Measurements from ENCODE around the gene GLCCI1. TPM values are rescaled to one million over a fixed set of nuclear protein-coding genes. Genes with fewer than 3 reads are reported as not detected.
"Not testable (repeated sequence)": the region's sequence is repeated elsewhere in the genome, so short reads cannot be mapped to it uniquely, and the experiment has no call there.

GLCCI1 gene
- total RNA-seq, 2 donors from 2014 or later, result 3.9 to 4.2 TPM

DNA sequence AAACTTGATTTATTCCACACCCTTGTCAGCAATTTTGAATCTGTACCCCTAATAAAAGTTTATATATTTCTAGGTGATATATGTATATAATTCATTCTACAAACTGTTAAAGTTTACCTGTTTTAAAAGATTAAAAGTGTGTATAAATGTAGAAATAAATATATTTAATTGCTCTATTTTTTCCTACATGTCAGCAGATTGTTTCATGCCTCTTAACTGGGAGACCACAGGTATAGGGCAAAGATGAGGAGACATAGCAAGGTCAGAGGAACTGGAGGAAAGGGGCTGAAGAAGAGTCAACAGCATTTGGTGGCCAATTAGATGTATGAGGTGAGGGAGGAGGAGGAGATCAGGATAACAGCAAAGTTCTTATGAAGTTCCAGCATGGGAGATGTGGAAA is 109.8 kb downstream of the GLCCI1 start:
- no peak for DNase-seq (ENCODE audit: low spot score)
- intact Hi-C loops (cut with DNase I), result no loop called here

DNA sequence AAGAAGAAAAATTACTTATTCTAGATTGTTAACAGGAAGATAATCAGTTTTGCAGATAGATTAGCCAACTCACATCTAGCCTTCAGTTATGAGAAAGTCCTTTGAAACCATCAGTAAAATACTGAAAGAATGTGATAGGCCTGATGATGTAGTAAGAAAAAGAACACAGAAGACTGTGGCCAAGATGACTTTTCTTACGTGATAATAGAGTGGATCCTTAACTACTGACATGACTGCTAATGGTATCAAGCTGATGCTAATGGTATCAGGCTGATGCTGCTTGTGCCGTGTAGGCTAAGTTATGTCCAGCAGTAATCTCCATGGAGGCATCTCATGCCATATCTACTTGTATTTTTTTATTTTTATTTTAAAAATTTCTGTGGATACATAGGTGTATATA is 114.2 kb downstream of the GLCCI1 start:
- intact Hi-C loops (cut with DNase I), result no loop called here
- no peak for DNase-seq (ENCODE audit: low spot score)

DNA sequence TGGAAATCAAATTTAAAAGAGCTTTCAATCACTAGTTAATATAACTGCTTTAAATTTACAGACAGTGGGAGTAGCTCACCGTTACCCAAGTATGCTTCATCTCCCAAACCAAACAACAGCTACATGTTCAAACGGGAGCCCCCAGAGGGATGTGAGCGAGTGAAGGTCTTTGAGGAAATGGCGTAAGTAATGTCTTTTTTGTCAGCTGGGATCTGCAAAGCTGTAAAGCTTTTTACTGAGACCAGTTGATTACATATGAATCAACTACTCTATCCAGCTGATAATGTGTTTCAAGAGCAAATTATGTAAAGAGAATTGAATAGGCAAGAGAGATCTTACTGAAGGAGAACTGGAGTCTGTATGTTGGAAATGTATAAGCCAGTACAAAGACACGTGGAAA is 116.2 kb downstream of the GLCCI1 start:
- DNase-seq (ENCODE audit: low spot score), result no peak
- intact Hi-C loops (cut with DNase I), result no loop called here

DNA sequence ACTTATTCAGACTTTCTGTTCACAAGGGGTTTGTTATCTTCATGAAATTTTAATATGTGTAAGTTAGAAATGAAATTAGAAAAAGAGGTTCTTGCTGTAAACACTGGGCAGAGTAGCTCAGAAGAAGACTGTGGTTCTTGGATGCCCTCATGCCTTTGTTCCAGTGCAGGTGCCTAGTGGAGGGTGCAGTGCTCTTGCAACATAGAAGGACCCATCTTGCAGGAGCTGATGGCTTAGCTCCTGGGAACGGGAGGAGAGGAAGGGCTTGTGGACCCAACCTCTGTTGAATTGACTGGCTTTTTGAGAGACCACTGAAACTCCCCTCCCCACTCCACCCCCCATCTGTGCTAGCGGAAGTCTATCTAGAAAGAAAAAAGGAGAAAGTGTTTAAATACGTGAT is 116.8 kb downstream of the GLCCI1 start:
- intact Hi-C loops (cut with DNase I), result no loop called here
- no peak for DNase-seq (ENCODE audit: low spot score)

DNA sequence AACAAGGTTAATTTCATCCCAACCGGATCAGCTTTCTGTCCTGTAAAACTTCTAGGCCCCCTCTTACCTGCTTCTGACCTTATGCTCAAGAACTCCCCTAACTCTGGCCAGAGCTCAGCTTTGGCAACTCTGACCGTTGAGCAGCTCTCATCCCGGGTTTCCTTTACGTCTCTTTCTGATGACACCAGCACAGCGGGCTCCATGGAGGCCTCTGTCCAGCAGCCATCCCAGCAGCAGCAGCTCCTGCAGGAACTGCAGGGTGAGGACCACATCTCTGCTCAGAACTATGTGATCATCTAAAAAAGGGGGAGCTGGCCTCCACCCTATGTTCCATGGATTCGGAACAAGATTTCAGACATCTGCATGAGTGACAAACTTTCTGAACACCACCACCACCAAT is 117.6 kb downstream of the GLCCI1 start:
- intact Hi-C loops (cut with DNase I), result no loop called here
- DNase-seq (ENCODE audit: low spot score), result no peak

DNA sequence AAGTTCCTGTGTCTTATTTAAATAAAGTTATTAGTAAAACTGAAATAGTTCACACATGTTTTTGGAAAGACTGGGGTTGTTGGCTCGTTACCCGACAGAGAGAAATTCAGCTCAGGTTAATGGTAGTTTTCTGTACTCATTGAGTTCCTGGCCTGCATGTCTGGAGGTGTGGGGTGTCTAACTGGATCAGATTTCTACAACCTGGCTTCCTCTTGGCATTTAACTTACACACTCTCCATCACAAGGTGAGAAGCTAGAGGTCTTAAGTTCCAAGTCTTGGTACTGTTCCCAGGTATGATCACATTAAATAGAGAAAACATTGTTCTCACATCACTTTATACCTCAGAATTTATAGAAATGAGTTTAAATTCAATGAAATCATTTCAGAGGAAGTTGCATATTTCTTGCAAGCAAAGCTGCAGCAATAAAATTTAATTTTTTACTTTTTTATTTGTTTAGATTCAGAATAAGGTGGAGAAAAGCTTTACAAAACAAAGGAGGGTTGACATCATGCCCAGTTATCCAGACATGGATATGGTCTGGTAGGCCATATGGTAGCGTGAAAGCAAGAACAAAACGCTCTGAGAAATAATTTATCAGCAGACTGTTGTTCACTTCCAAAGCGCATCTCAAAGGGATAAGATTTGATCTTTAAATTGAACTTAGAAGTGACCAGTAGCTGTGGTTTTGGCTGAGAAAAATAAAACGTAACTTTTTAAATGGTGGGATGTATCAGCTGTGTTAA is 120.6 kb downstream of the GLCCI1 start:
- DNase-seq (ENCODE audit: low spot score), result no peak
- intact Hi-C loops (cut with DNase I), result no loop called here

DNA sequence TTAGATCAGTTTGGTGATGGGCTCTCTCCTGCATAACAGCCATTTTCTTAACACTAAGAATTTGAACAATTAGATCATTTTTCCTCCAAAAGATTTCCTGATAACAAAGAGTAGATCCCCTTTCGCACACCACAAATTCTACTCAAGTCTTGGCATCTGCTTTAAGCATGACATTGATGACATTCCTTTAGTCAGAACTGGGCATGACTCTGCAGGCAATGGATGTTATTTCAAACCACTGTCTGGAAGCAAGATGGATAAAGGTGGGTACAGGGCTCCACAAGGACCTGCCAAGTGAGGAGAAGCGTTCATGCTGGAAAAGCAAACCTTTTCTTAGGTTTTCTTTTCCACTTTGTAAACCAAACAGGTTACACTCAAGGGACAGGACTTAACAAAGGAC is 123.5 kb downstream of the GLCCI1 start:
- DNase-seq (ENCODE audit: low spot score), result no peak
- intact Hi-C loops (cut with DNase I), result no loop called here

DNA sequence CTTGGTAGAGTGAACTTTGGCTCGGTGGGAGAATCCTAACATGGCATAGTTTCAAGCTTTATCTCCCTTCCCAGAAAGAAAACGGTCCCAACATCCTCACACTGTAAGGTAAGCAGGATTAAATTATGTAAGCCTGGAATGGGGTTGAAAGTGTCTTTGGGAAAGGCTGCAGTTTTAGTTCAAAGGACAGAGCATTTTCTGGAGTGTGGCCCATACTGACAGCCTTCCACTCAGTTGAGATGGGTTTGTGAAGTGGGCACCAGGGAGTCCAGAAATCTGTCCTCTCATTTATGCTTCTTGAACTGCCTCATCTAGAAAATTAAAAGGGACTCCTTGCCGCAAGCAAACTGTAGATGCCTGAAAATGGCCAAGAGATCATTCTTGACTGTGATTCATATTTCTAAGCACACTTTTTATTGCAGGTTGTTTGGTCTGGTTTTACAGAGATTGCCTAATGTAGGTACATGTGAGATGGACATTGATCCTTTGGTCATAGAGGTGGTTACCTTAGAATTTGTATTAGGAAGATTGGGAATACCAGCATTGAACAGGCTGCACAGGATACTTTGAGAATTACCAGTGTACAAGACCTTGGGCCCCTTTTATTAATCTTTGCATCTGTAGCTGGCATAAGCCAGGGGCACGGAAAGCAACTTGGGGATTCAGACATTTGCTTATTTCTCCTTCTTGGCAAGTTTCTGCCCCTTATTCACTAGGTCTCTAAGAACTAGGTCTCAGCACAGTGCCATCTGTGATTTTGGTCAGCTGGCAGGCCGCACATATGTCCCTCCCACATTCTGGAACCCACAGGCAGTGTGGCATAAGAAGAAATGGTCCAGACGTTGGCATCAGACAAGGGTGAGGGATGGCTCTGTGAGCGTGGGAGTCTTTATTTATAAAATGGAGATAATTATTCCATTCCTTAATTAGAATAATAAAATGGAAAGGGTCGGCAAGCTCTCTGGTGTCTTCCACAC is 125.9 kb downstream of the GLCCI1 start:
- DNase-seq (ENCODE audit: low spot score), result no peak
- intact Hi-C loops (cut with DNase I), result no loop called here

DNA sequence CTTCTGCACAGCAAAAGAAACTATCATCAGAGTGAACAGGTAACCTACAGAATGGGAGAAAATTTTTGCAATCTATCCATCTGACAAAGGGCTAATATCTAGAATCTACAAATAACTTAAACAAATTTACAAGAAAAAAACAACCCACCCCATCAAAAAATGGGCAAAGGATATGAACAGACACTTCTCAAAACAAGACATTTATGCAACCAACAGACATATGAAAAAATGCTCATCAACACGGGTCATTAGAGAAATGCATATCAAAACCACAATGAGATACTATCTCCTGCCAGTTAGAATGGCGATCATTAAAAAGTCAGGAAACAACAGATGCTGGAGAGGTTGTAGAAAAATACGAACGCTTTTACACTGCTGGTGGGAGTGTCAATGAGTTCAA is 132.7 kb downstream of the GLCCI1 start:
- DNase-seq (ENCODE audit: low spot score); intact Hi-C loops (cut with DNase I): not testable (repeated sequence)

DNA sequence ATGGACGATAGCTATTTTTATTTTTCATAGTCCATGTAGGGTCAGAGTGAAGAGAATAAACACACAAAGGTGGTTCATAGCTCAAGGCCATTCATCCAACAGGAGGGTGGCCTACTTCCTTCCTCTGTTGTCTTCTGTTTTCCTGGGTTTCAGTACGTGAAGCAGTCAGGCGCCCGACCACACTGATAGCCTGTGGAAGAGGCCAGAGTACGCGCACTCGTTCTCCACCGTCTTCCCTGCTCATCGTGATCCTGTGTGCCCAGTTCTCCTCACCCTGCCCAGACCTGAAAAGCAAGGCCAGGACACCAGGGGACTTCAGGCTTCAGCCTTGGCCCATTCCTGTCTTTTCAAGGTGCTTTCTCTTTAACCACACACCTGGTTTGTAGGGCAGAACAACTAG is 134.7 kb downstream of the GLCCI1 start:
- intact Hi-C loops (cut with DNase I), result no loop called here

DNA sequence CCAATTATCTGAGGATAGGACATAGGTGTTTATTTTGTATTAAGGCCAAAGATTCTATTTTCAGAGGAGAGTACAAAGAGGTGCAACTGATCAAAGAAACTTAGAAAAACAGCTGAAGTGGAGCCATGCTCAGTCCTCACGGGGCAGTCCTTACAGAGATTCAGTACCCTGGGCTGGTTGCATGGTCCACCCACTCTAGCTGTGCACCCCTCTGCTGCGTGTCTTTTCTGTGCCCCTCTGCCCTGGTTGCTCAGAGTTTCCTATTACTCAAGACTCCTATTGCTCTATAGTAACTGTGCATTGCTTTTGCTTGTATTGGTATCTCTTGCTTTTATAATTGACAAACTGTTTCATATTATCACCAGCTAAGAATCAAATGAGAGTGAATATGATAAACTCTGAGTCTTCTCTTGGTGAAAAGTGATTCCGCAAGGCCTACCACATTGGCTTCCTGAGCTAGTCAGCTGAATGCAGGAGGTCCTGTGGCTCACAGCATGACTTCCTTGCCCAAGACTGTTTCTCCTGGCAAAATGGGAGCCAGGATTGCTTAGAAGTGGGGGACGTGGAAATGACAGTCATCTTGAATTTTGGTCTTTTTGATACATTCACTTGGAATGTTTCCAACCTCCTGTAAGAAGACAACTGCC is 137.0 kb downstream of the GLCCI1 start:
- DNase-seq (ENCODE audit: low spot score), result no peak
- intact Hi-C loops (cut with DNase I), result no loop called here

More for the DNA sequence above, 134.7 kb downstream of the GLCCI1 start:
- DNase-seq (ENCODE audit: low spot score), result no peak

DNA sequence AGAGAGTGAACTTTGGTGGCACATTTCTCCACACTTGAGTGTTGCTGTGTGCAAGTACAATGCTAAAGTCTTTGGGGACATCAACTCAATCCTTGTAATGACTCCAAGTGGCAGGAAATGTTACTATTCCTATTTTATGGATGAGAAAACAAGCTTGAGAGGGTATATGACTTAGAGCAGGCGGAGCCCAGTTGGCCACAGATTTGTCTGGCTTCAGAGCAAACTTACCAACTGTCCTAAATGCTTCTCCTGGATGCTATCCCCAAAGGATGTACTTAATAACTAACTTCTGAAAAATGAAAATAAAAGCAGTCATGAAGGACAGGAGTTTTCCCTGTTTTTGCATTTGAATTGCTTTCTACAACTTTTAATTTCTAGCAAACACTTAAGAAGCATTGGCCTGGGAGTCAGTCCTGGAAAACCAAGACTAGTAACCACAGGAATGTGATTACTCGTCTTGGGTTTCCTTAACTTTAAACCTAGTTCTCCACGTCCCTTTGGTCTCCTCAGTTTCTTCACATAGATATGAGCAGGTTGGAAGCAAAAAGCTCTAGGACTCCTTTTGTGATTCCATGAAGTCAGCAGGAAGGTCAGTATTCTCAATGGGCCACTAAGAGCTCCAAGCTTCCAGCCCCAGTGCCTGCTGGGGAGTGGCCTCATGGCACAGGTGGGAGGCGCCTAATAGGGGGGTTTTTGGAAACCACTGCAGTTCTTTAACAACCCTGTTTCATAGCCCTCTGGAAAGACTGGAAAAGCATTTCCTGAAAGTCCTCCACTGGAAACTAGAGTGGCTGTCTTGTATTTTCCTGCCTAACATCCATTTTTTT is 140.8 kb downstream of the GLCCI1 start:
- no peak for DNase-seq (ENCODE audit: low spot score)
- intact Hi-C loops (cut with DNase I), result no loop called here

DNA sequence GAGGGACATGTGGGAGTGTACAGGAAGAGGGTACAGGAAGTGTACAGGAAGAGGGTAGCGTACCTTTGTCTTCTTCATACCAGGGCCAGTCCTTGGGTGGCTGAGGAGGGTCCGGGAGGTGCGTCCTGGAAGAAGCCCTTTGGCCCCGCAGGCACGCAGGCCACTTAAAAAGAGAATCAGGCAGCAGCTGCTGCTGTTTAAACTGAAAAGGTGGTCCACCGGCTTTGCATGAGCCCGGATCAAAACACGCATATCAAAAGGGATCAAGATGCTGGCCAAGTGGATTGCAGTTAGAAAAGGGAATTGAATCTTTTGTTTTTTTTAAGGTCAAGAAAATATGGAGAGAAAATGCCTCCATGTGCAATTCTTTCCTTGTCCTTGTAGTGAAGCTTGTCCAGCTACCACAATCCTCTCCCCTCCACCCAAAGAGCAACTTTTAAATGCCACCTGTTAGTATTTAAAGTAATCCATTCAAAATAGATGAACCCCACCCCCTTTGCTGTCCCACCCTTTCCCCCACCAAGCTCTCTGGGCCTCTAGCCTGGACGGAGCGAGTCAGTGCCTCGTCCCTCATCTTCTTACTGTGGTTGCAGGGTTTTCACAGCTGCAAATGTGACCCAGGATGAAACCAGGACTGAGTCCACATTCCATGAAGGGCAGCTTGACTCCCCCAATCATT is 142.8 kb downstream of the GLCCI1 start:
- no peak for DNase-seq (ENCODE audit: low spot score)
- intact Hi-C loops (cut with DNase I), result no loop called here

DNA sequence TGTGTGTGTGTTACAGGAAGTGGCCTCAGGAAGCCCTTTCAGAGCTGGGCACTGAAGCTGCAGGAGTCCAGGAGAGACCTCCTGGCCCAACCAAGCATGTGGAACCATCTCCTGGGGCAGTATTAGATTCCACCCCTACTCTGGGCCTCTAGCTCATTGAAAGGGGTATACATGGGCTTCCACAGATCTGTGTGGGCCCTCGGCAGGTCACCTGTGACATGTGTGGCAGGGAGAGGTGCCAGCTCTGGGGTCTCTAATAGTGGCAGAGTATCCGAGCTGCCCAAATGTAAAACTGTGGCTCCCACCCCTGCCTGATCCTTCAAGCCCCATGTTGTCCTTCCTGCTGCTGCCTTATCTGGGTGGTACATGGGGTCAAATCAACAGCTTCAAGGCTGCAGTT is 144.1 kb downstream of the GLCCI1 start:
- DNase-seq (ENCODE audit: low spot score), result no peak
- intact Hi-C loops (cut with DNase I), result no loop called here

DNA sequence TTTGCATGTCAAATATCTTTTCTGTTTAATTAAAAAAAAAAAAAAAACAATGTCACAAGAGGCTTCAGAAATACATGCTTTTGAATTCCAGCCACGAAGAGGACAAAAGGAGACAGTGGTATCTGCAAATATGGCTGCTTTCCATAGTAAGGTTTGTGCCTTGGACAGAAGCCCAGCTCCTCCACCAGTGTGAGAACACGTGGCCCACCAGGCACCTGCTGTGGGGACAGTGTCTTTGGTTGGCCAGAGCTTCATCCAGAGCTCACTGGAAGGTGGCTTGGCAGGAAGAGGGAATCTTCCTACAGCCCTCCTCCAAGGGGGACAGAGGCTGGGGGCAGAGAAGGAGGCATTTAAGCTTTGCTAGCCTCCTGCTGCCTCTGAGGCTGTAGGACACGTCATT is 144.6 kb downstream of the GLCCI1 start:
- DNase-seq (ENCODE audit: low spot score), result no peak
- intact Hi-C loops (cut with DNase I), result no loop called here

DNA sequence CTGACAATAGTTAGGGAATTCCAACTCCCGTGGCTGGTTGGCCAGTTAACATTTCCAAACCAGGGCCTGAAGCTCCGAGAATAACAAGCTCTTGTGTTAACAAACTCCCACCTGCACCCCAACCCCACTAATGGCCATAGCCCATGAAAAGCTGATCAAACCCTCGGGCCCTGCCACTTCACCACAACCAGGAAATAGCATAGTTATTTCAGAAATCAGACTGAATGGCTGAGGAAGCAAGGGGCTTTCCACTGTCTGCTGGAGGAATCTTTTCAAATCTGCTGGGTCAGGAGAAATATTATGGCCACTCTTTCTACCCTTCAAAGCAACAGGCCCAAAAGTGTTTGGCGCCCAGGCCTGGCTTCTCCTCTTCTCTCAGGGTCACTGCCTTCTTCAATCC is 145.6 kb downstream of the GLCCI1 start:
- intact Hi-C loops (cut with DNase I), result no loop called here

DNA sequence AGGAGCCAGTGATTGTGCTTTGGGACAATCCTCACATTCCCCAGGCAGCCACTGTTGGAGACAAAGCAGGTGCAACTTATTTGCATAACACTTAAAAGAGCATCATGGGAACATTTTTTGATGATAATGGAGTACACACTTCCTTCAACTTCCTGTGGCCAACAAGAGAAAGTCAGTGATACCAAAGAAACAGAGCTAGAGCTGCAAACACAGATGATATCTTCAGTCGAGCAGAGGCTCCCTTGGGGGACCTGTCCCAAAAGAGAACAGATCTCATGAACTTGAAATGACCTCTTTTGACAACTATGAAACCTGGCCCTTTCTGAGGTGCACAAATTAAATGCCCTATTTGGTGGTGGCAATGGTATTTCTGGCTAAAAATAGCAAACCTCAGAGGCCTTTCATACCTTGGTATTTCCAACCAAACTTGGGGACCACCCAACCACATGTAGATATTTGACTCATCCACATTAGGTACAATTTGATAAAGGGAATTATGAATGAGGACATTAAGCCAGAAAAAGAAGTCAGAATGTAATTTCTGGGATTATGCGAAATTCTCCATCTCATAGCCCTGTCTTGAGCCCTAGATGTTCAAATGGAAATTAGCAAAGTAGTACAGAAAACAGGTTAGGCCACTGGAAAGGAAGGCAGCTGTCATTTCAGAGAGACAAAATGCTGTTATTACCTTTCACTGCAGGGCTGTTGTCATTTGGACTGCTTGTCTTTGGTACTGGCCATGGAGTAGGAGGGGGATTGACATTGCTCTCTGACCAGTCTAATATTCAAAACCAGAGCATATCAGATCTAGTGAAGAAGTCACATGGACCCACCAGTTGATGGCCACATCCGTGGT is 147.2 kb downstream of the GLCCI1 start:
- intact Hi-C loops (cut with DNase I), result no loop called here

More for the DNA sequence above, 145.6 kb downstream of the GLCCI1 start:
- no peak for DNase-seq (ENCODE audit: low spot score)

DNA sequence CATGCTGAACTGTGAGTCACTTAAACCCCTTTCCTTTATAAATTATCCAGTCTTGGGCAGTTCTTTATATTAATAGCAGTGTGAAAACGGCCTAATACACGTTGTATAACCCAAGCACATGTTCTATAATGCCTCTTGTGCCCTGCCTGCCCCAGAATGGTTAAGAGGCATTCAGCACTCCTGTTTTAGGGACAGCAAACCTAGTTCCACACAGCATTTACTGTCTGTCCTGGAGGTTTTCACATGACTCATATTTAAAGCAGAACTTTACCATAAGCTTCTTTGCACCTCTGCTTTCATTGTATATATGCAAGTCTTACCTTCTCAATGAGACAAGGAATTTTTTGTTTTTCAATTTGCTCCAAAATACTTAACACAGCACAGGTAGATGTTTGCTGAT is 148.6 kb downstream of the GLCCI1 start:
- DNase-seq (ENCODE audit: low spot score), result no peak
- intact Hi-C loops (cut with DNase I), result no loop called here

More for the DNA sequence above, 147.2 kb downstream of the GLCCI1 start:
- no peak for DNase-seq (ENCODE audit: low spot score)

Measured in posterior vena cava (tissue), 2 donors.